Loucy (cell line): ENCODE measurements around the gene CETN1.

Experiments
- EZH2phosphoT487 ChIP-seq: fragments of 200-600 bp; IDR thresholded peaks from 2 replicates; pipeline ENCODE4 v1.6.1; 2018; ENCODE audit warnings: antibody characterized with exemption, mild to moderate bottlenecking, moderate library complexity, borderline replicate concordance
- TF ChIP-seq, protein P1 (sequence below): fragments of 200-600 bp; sonication (generic); conservative IDR thresholded peaks from 2 replicates; pipeline ENCODE4 v1.5.1; 2014; ENCODE audit warnings: mild to moderate bottlenecking, antibody characterized with exemption, low read length

- TF ChIP-seq, protein P1, sequence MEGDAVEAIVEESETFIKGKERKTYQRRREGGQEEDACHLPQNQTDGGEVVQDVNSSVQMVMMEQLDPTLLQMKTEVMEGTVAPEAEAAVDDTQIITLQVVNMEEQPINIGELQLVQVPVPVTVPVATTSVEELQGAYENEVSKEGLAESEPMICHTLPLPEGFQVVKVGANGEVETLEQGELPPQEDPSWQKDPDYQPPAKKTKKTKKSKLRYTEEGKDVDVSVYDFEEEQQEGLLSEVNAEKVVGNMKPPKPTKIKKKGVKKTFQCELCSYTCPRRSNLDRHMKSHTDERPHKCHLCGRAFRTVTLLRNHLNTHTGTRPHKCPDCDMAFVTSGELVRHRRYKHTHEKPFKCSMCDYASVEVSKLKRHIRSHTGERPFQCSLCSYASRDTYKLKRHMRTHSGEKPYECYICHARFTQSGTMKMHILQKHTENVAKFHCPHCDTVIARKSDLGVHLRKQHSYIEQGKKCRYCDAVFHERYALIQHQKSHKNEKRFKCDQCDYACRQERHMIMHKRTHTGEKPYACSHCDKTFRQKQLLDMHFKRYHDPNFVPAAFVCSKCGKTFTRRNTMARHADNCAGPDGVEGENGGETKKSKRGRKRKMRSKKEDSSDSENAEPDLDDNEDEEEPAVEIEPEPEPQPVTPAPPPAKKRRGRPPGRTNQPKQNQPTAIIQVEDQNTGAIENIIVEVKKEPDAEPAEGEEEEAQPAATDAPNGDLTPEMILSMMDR = no peak
- TF ChIP-seq EZH2phosphoT487 = no peak
Observed at GRCh38 chr18:615092-615521, 34.9 kb downstream of the CETN1 start.
